Testis (tissue), 2 donors: Measurements from ENCODE around the gene SLC4A9.

Source experiments
- POLR2A ChIP-seq: fragments of 450-650 bp; IDR thresholded peaks from one replicate; pipeline ENCODE4 v1.6.1; 2017; ENCODE audit warnings: antibody characterized with exemption, mild to moderate bottlenecking, moderate library complexity
- TF ChIP-seq, protein P1 (sequence below), 3 experiments: fragments of 450-650 bp in 2 of 3; fragments of 200-600 bp in 1 of 3; sonication (generic) in 1 of 3; IDR thresholded peaks; one replicate each; pipeline ENCODE4 v1.5.1; 2016 to 2019; ENCODE audit warnings: antibody characterized with exemption in 3 of 3, mild to moderate bottlenecking in 2 of 3, moderate library complexity in 1 of 3

DNA sequence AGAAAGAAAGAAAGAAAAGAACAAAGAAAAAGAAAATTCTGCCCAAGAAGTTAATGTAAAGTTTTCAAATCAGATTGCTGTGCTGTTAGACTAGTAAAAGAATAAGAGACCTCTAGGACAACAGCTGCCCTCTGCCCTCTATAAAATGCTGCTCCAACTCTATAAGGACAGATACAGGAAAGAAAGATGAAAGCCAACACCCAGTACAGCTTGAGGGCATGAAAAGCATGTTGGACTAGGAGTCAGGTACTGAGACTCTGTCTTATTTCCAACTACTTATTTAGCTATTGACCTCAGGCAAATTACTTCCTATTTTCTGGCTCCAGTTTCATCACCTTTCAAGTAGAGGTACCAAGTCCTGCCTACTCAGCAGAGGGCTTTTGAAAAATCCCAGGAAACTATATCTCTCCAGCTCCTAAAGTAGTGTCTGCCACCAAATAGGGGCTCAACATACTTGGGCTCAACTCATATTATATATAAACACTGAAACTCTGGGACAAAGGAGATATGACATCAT is 19.3 kb upstream of the SLC4A9 start:
- TF ChIP-seq, protein P1, sequence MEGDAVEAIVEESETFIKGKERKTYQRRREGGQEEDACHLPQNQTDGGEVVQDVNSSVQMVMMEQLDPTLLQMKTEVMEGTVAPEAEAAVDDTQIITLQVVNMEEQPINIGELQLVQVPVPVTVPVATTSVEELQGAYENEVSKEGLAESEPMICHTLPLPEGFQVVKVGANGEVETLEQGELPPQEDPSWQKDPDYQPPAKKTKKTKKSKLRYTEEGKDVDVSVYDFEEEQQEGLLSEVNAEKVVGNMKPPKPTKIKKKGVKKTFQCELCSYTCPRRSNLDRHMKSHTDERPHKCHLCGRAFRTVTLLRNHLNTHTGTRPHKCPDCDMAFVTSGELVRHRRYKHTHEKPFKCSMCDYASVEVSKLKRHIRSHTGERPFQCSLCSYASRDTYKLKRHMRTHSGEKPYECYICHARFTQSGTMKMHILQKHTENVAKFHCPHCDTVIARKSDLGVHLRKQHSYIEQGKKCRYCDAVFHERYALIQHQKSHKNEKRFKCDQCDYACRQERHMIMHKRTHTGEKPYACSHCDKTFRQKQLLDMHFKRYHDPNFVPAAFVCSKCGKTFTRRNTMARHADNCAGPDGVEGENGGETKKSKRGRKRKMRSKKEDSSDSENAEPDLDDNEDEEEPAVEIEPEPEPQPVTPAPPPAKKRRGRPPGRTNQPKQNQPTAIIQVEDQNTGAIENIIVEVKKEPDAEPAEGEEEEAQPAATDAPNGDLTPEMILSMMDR (IDR thresholded peaks at IDR 0.05): no peak
- no peak for TF ChIP-seq POLR2A
